ENCODE results near the gene CWC15. TPM values are rescaled to one million over a fixed set of nuclear protein-coding genes. Genes with fewer than 3 reads are reported as not detected.
A peak's percentile ranks its signal among the peaks of the same experiment; 100 is the strongest.

Gene CWC15
- total RNA-seq, 6 donors from 2014 or later = 23.0 to 55.5 (median 42.6) TPM

DNA sequence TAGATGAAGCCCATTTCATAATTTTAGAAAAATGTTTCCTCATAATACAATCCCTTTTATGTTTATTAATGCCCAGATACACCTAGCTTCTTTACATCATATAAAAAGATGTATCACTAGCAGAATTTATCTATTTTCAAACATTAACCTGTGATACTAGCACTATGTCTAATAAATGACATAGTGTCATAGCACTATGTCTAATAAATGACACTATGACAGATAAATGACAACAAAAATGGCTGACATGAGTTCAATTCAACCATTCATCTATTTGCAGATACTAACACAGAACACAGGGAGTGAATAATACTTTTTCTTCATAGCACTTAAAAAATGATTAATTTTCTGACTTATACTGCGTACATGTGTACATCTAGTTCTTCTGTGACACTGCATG lies 32.3 kb upstream of the CWC15 start:
- H3K36me3 ChIP-seq = no peaks in the 10 kb centered on the region
- no peak for TF ChIP-seq POLR2AphosphoS5 (IDR thresholded peaks at IDR 0.05)
- no peak for ATAC-seq (ENCODE audit: low FRiP score in 2 of 2)
- no peak overlapping the region for H3K4me3 ChIP-seq
- H3K4me1 ChIP-seq = no peaks in the 10 kb centered on the region
- H3K9me3 ChIP-seq = no peaks in the 10 kb centered on the region
- no peak overlapping the region for H3K27ac ChIP-seq
- no peak for DNase-seq
- no peaks in the 10 kb centered on the region for H3K27me3 ChIP-seq
- 84 to 92% methylated on average over 1 of the region's 1 CpG for WGBS, 2 donors

DNA sequence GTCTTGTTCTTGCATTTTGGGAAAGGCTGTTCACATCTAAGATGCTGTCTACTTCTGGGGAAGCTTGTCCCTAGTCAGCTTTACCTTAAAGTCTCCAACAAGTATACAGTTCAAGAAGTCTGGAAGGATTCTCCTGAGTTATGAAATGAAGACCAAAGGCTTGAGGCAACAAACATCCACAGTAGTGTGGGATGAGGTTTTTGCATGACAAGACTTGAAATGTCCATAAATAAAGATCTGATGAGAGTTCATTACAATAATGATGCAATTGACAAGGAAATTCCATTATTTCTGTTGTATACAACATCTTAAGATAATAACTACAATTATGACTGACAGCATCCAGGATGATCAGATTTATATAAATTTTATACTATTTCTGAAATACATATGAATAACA lies 30.4 kb upstream of the CWC15 start:
- Histone ChIP-seq H3K9me3 (no peaks in the 10 kb centered on the region), H3K4me3 (no peak overlapping the region), H3K4me1 (no peaks in the 10 kb centered on the region), H3K27ac (no peak overlapping the region), H3K36me3 (no peaks in the 10 kb centered on the region), H3K27me3 (no peaks in the 10 kb centered on the region)
- DNase-seq = no peak
- TF ChIP-seq EP300 (IDR thresholded peaks at IDR 0.05) (no peak), POLR2AphosphoS5 (IDR thresholded peaks at IDR 0.05) (no peak), POLR2A (IDR thresholded peaks at IDR 0.05) (no peak)
- TF ChIP-seq, protein P1, sequence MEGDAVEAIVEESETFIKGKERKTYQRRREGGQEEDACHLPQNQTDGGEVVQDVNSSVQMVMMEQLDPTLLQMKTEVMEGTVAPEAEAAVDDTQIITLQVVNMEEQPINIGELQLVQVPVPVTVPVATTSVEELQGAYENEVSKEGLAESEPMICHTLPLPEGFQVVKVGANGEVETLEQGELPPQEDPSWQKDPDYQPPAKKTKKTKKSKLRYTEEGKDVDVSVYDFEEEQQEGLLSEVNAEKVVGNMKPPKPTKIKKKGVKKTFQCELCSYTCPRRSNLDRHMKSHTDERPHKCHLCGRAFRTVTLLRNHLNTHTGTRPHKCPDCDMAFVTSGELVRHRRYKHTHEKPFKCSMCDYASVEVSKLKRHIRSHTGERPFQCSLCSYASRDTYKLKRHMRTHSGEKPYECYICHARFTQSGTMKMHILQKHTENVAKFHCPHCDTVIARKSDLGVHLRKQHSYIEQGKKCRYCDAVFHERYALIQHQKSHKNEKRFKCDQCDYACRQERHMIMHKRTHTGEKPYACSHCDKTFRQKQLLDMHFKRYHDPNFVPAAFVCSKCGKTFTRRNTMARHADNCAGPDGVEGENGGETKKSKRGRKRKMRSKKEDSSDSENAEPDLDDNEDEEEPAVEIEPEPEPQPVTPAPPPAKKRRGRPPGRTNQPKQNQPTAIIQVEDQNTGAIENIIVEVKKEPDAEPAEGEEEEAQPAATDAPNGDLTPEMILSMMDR (IDR thresholded peaks at IDR 0.05) = no peak
- ATAC-seq (ENCODE audit: low FRiP score in 2 of 2) = no peak

DNA sequence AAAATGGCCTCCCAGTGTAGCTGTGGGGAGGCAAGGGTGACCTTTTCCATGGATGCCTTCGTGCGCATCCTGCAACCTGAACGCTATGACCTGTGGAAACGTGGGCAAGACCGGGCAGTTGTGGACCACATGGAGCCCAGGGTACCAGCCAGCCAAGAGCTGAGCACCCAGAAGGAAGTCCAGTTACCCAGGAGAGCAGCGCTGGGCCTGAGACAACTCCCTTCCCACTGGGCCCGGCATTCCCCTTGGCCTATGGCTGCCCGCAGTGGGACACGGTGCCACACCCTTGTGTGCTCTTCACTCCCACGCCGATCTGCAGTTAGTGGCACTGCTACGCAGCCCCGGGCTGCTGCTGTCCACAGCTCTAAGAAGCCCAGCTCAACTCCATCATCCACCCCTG lies 24.9 kb upstream of the CWC15 start:
- peak in 1 of 2 donors; percentile 54 for DNase-seq
- Histone ChIP-seq H3K27ac (no peak overlapping the region), H3K27me3 (no peaks in the 10 kb centered on the region), H3K4me1 (no peaks in the 10 kb centered on the region), H3K9me3 (no peaks in the 10 kb centered on the region), H3K4me3 (no peak overlapping the region), H3K36me3 (no peaks in the 10 kb centered on the region)
- peak; percentile 16 to 22 for ATAC-seq (ENCODE audit: low FRiP score in 2 of 2)
- WGBS, 2 donors = 88 to 96% methylated on average over 10 to 13 of the region's 13 CpGs
- no peak for TF ChIP-seq POLR2AphosphoS5 (IDR thresholded peaks at IDR 0.05)
- TF ChIP-seq, protein P1 (IDR thresholded peaks at IDR 0.05) = no peak
- TF ChIP-seq EP300 (IDR thresholded peaks at IDR 0.05) = no peak
- no peak for TF ChIP-seq POLR2A (IDR thresholded peaks at IDR 0.05)

DNA sequence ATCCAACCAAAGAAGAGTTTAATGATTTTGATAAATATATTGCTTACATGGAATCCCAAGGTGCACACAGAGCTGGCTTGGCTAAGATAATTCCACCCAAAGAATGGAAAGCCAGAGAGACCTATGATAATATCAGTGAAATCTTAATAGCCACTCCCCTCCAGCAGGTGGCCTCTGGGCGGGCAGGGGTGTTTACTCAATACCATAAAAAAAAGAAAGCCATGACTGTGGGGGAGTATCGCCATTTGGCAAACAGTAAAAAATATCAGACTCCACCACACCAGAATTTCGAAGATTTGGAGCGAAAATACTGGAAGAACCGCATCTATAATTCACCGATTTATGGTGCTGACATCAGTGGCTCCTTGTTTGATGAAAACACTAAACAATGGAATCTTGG lies 24.1 kb upstream of the CWC15 start:
- TF ChIP-seq, protein P1 (IDR thresholded peaks at IDR 0.05) = no peak
- no peak for TF ChIP-seq POLR2AphosphoS5 (IDR thresholded peaks at IDR 0.05)
- no peak for TF ChIP-seq EP300 (IDR thresholded peaks at IDR 0.05)
- no peak for TF ChIP-seq POLR2A (IDR thresholded peaks at IDR 0.05)

DNA sequence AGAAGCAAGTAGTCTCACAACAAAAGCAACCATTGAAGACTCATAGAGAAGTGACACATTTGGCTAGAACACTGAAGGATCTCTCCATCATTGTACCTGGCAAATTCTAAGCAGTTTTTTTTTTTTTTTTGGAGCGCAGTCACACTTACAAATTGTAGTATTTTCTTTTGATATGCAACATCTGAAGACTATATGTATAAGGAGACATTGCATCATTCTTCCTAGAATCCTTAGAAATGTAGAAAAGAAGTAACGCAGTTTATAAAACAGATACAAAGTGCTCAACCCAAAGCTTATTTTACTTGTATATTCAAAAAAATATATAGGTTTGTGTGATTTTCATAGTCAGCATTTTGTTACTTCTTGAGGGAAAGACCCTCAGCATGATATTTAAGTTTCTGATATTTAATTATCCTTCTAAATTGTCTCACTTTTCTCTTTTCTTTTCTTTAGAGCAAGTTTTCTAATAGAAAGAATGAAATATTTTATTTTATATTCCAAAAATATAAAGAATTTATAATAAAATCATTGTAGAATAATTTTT lies 20.1 kb upstream of the CWC15 start:
- WGBS, 2 donors = 94 to 97% methylated on average over 2 of the region's 2 CpGs
- H3K9me3 ChIP-seq = no peaks in the 10 kb centered on the region
- TF ChIP-seq POLR2AphosphoS5 (IDR thresholded peaks at IDR 0.05) (no peak), EP300 (IDR thresholded peaks at IDR 0.05) (no peak), POLR2A (IDR thresholded peaks at IDR 0.05) (no peak)
- TF ChIP-seq, protein P1 (IDR thresholded peaks at IDR 0.05) = no peak
- ATAC-seq (ENCODE audit: low FRiP score in 2 of 2) (no peak), DNase-seq (no peak)
- no peaks in the 10 kb centered on the region for H3K4me1 ChIP-seq
- H3K4me3 ChIP-seq = no peak overlapping the region
- no peaks in the 10 kb centered on the region for H3K36me3 ChIP-seq
- no peaks in the 10 kb centered on the region for H3K27me3 ChIP-seq
- H3K27ac ChIP-seq = no peak overlapping the region

More for the DNA sequence above, 24.1 kb upstream of the CWC15 start:
- Histone ChIP-seq H3K4me1 (no peaks in the 10 kb centered on the region), H3K27me3 (no peaks in the 10 kb centered on the region), H3K36me3 (no peaks in the 10 kb centered on the region), H3K27ac (no peak overlapping the region), H3K9me3 (no peaks in the 10 kb centered on the region), H3K4me3 (no peak overlapping the region)
- 93 to 95% methylated on average over 6 of the region's 6 CpGs for whole genome bisulfite sequencing, 2 donors
- DNase-seq (no peak), ATAC-seq (ENCODE audit: low FRiP score in 2 of 2) (no peak)

All from upper lobe of left lung (tissue), 6 donors.